HAP-1 (cell line): ENCODE measurements around the gene SEPTIN7.
"Not testable (repeated sequence)": the region's sequence is repeated elsewhere in the genome, so short reads cannot be mapped to it uniquely, and the experiment has no call there.

Experiments used
- DNase-seq, 2 experiments: peaks; one replicate each; pipeline ENCODE4 v3.0.0-alpha.2; 2016 to 2020; ENCODE audit warnings: low spot score in 2 of 2
- H3K27me3 ChIP-seq: fragments of 250-450 bp; sonication (Bioruptor Pico); 2 replicates; pipeline ENCODE4 v1.5.1; 2020; ENCODE audit warnings: low read depth, mild to moderate bottlenecking, moderate library complexity
- H3K36me3 ChIP-seq: fragments of 250-450 bp; sonication (Bioruptor Pico); replicated peaks from 2 replicates; pipeline ENCODE4 v1.5.1; 2020; ENCODE audit warnings: mild to moderate bottlenecking
- H3K4me1 ChIP-seq: fragments of 250-450 bp; sonication (Bioruptor Pico); 2 replicates; pipeline ENCODE4 v1.5.1; 2020; ENCODE audit warnings: mild to moderate bottlenecking
- H3K4me3 ChIP-seq: fragments of 250-450 bp; sonication (Bioruptor Pico); 2 replicates; pipeline ENCODE4 v1.5.1; 2020; ENCODE audit warnings: mild to moderate bottlenecking, moderate library complexity
- H3K9me3 ChIP-seq: fragments of 250-450 bp; sonication (Bioruptor Pico); 2 replicates; pipeline ENCODE4 v1.5.1; 2020; ENCODE audit warnings: mild to moderate bottlenecking, moderate library complexity
- in situ Hi-C: fragments of 300-500 bp; cut with MboI; formaldehyde crosslinking; loops from 3 replicates; pipeline ENCODE4 v1.14.3; 2020; ENCODE audit warnings: low sequenced_read_pairs, inconsistent platforms, mixed read lengths

SEPTIN7 gene

GRCh38 chr7:35800718-35801391, at the start of gene SEPTIN7:
SEPTIN7 (plus strand) TSS chr7:35801057; CDS start chr7:35801210, 153 bp downstream.
- Histone ChIP-seq H3K27me3 (no peaks in the 10 kb centered on the region), H3K4me3 (peak within 1 kb of the TSS; percentile 86), H3K4me1 (peaks cover 23% of the 10 kb centered on the region), H3K9me3 (no peaks in the 10 kb centered on the region), H3K36me3 (no peaks in the 10 kb centered on the region)
- in situ Hi-C loops: no loop called here
- DNase-seq: peak; percentile 96 to 99

DNA sequence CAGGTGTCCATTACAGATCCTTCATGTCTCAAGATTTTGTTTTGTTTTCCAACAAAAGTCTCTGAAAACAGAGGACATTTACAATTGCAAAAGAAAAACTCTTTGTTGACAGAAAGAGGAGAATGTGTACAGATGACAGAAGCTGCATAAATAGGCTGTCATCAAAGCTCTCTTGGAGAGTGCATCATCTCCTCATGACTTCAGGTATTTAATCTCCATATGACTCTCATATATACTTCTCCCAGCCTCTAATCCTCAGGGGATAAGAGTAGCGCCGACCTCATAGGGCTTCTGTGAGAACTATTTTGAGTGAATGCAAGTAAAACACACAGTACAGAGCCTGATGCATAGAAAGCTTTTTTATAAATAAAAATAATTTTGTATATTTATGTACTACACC, 48.1 kb upstream of the SEPTIN7 start:
- H3K36me3 ChIP-seq: no peaks in the 10 kb centered on the region
- H3K9me3 ChIP-seq: no peaks in the 10 kb centered on the region
- no peaks in the 10 kb centered on the region for H3K27me3 ChIP-seq
- DNase-seq: no peak
- H3K4me3 ChIP-seq: no peak overlapping the region
- in situ Hi-C loops: no loop called here
- H3K4me1 ChIP-seq: peaks cover 4% of the 10 kb centered on the region

- H3K4me3 ChIP-seq: no peak overlapping the region
- in situ Hi-C loops: no loop called here
- no peaks in the 10 kb centered on the region for H3K27me3 ChIP-seq
- no peaks in the 10 kb centered on the region for H3K9me3 ChIP-seq
- no peak for DNase-seq
- H3K4me1 ChIP-seq: peaks cover 4% of the 10 kb centered on the region
- H3K36me3 ChIP-seq: no peaks in the 10 kb centered on the region
Measured at GRCh38 chr7:35753761-35754603, 46.9 kb upstream of the SEPTIN7 start.

GRCh38 chr7:35754741-35755140, 46.1 kb upstream of the SEPTIN7 start:
- Histone ChIP-seq H3K27me3 (no peaks in the 10 kb centered on the region), H3K36me3 (no peaks in the 10 kb centered on the region), H3K4me3 (no peak overlapping the region), H3K4me1 (no peaks in the 10 kb centered on the region), H3K9me3 (no peaks in the 10 kb centered on the region)
- DNase-seq: no peak
- in situ Hi-C loops: no loop called here

GRCh38 chr7:35755711-35756110, 45.1 kb upstream of the SEPTIN7 start:
- H3K36me3 ChIP-seq: no peaks in the 10 kb centered on the region
- H3K4me1 ChIP-seq: no peaks in the 10 kb centered on the region
- in situ Hi-C loops: no loop called here
- no peaks in the 10 kb centered on the region for H3K9me3 ChIP-seq
- no peak overlapping the region for H3K4me3 ChIP-seq
- DNase-seq: no peak
- no peaks in the 10 kb centered on the region for H3K27me3 ChIP-seq

GRCh38 chr7:35756453-35756852, 44.4 kb upstream of the SEPTIN7 start:
- H3K4me1 ChIP-seq, H3K27me3 ChIP-seq, DNase-seq, in situ Hi-C loops, H3K9me3 ChIP-seq, H3K4me3 ChIP-seq, H3K36me3 ChIP-seq: not testable (repeated sequence)

GRCh38 chr7:35757574-35757973, 43.3 kb upstream of the SEPTIN7 start:
- no peaks in the 10 kb centered on the region for H3K36me3 ChIP-seq
- in situ Hi-C loops: no loop called here
- DNase-seq: no peak
- H3K27me3 ChIP-seq: no peaks in the 10 kb centered on the region
- H3K4me3 ChIP-seq: no peak overlapping the region
- no peaks in the 10 kb centered on the region for H3K9me3 ChIP-seq
- no peaks in the 10 kb centered on the region for H3K4me1 ChIP-seq

- Histone ChIP-seq H3K27me3 (no peaks in the 10 kb centered on the region), H3K4me3 (no peak overlapping the region), H3K4me1 (no peaks in the 10 kb centered on the region), H3K36me3 (no peaks in the 10 kb centered on the region), H3K9me3 (no peaks in the 10 kb centered on the region)
- in situ Hi-C loops: no loop called here
- no peak for DNase-seq
Measured at GRCh38 chr7:35758421-35758820, 42.4 kb upstream of the SEPTIN7 start.

- in situ Hi-C loops: no loop called here
- Histone ChIP-seq H3K9me3 (no peaks in the 10 kb centered on the region), H3K4me1 (peaks cover 3% of the 10 kb centered on the region), H3K27me3 (no peaks in the 10 kb centered on the region), H3K36me3 (no peaks in the 10 kb centered on the region), H3K4me3 (no peak overlapping the region)
- DNase-seq: no peak
Measured at GRCh38 chr7:35760143-35760745, 40.6 kb upstream of the SEPTIN7 start.

DNA sequence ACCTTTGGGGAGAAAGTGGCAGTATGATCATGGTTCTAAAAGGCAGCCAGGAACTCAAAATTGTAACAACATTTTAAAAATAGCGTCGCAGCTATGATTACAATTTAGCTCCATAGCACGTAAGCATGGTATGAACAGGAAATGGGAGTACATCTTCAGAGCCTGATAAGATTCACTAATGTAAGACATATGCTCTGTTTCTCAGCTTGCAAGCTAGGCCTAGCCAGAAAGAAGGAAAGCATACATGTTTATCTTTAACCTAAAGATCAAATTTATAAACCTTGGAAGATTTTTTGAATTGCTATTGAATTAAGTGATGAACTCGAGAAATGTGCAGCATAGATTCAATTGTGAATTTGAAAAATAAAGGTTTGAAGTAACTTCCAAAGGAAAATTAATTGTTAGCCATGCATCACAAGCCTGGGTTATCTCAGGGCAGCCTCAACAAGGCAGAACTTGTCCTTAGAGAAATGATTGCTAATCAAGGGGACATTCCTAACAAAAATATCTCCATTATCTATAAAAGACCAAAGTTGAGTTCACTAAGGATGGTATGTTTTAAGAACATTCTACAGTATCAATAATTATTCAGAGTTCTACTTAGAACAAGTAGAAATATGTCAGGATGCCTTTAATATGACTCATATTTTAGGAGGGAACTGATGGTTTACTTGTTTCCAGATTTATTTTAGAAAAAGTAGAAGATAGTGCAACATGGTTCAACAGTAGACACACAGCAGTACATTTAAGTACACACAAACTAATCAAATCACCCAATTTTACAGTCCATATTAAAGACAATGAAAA, 38.8 kb upstream of the SEPTIN7 start:
- H3K4me1 ChIP-seq: peaks cover 3% of the 10 kb centered on the region
- H3K27me3 ChIP-seq: no peaks in the 10 kb centered on the region
- in situ Hi-C loops: no loop called here
- no peaks in the 10 kb centered on the region for H3K9me3 ChIP-seq
- no peak overlapping the region for H3K4me3 ChIP-seq
- no peak for DNase-seq
- H3K36me3 ChIP-seq: no peaks in the 10 kb centered on the region

- Histone ChIP-seq H3K27me3 (no peaks in the 10 kb centered on the region), H3K36me3 (no peaks in the 10 kb centered on the region), H3K4me1 (peaks cover 3% of the 10 kb centered on the region), H3K9me3 (no peaks in the 10 kb centered on the region), H3K4me3 (no peak overlapping the region)
- DNase-seq: no peak
- in situ Hi-C loops: no loop called here
Measured at GRCh38 chr7:35762781-35763180, 38.1 kb upstream of the SEPTIN7 start.

DNA sequence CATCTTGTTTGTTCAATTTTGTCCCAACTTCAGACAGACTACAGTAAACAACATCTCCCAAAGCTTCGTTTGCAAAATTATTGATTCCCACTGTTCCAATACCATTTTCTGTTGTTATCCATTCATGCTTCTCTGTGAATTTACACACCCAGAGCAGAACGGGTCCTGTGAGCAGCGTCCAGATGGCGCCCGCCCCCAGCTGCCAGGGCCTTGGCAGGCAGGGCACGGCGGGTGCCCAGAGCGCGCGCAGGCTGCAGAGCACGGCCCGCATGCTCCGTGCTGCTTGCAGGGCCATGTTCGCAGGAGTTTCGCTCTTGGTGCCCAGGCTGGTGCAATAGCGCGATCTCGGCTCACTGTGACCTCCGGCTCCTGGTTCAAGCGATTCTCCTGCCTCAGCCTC, 32.5 kb upstream of the SEPTIN7 start:
- in situ Hi-C loops: no loop called here
- no peak for DNase-seq
- Histone ChIP-seq H3K4me1 (peaks cover 3% of the 10 kb centered on the region), H3K36me3 (no peaks in the 10 kb centered on the region), H3K9me3 (no peaks in the 10 kb centered on the region), H3K4me3 (no peak overlapping the region), H3K27me3 (no peaks in the 10 kb centered on the region)

DNA sequence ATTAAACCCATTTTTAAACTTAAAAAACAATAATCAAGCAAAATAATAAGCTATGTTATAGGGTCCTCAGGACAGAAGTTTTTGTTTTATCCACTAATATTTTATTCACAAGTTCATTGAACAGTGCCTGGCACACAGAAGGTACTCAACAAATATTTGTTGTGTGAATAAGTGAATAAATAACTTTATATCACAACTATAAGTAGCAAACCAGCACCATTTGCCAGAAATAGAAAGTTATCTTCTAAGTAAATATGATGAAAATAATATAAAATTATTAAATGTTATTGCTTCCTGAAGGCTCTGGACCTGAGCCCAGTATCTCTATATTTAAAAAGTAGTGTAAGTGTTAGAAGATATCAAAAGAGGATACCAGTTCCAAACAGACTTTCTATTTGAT, 29.1 kb upstream of the SEPTIN7 start:
- no peaks in the 10 kb centered on the region for H3K27me3 ChIP-seq
- no peak overlapping the region for H3K4me3 ChIP-seq
- H3K9me3 ChIP-seq: no peaks in the 10 kb centered on the region
- H3K36me3 ChIP-seq: no peaks in the 10 kb centered on the region
- no peaks in the 10 kb centered on the region; the same call in 1 of the 2 replicates for H3K4me1 ChIP-seq
- no peak for DNase-seq
- in situ Hi-C loops: no loop called here
